ENCODE measurements around the gene ZEB2. TPM values are rescaled to one million over a fixed set of nuclear protein-coding genes. Genes with fewer than 3 reads are reported as not detected.

Gene ZEB2
- polyA plus RNA-seq, 1 donor from 2014 or later: 2.2 TPM

GRCh38 chr2:144382849-144383248, 137.1 kb downstream of the ZEB2 start:
- H2AFZ ChIP-seq (ENCODE audit: low read depth, low read length): no peak overlapping the region
- no peak for TF ChIP-seq MXI1 (conservative IDR thresholded peaks at IDR 0.05; ENCODE audit: poor library complexity, severe bottlenecking)
- TF ChIP-seq REST (IDR thresholded peaks at IDR 0.05; ENCODE audit: borderline replicate concordance): no peak
- no peak for TF ChIP-seq EP300 (conservative IDR thresholded peaks at IDR 0.05; ENCODE audit: poor library complexity, severe bottlenecking)

GRCh38 chr2:144381716-144382115, 138.2 kb downstream of the ZEB2 start:
- Histone ChIP-seq H3K9ac (ENCODE audit: low read length) (no peak overlapping the region), H3K27ac (ENCODE audit: low read length) (no peak overlapping the region), H3K36me3 (ENCODE audit: insufficient read depth, low read length) (no peaks in the 10 kb centered on the region), H3K9me3 (ENCODE audit: low read length) (no peaks in the 10 kb centered on the region), H3F3A (ENCODE audit: insufficient read depth, low read length, poor library complexity, severe bottlenecking) (no peaks in the 10 kb centered on the region), H3K79me2 (replicated peaks; ENCODE audit: insufficient read depth, low read length) (no peaks in the 10 kb centered on the region), H3K4me3 (ENCODE audit: low read length) (no peak overlapping the region), H2AFZ (ENCODE audit: low read depth, low read length) (no peak overlapping the region), H3K4me2 (ENCODE audit: low read length) (no peak overlapping the region), H4K20me1 (ENCODE audit: insufficient read depth) (no peaks in the 10 kb centered on the region), H3K27me3 (ENCODE audit: insufficient read depth, low read depth, low read length) (no peaks in the 10 kb centered on the region), H3K9me2 (ENCODE audit: insufficient read depth, low read length) (no peaks in the 10 kb centered on the region)
- no peak for TF ChIP-seq TAF1 (IDR thresholded peaks at IDR 0.05; ENCODE audit: low read depth)
- TF ChIP-seq, protein P1, sequence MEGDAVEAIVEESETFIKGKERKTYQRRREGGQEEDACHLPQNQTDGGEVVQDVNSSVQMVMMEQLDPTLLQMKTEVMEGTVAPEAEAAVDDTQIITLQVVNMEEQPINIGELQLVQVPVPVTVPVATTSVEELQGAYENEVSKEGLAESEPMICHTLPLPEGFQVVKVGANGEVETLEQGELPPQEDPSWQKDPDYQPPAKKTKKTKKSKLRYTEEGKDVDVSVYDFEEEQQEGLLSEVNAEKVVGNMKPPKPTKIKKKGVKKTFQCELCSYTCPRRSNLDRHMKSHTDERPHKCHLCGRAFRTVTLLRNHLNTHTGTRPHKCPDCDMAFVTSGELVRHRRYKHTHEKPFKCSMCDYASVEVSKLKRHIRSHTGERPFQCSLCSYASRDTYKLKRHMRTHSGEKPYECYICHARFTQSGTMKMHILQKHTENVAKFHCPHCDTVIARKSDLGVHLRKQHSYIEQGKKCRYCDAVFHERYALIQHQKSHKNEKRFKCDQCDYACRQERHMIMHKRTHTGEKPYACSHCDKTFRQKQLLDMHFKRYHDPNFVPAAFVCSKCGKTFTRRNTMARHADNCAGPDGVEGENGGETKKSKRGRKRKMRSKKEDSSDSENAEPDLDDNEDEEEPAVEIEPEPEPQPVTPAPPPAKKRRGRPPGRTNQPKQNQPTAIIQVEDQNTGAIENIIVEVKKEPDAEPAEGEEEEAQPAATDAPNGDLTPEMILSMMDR (IDR thresholded peaks at IDR 0.05; ENCODE audit: poor library complexity, severe bottlenecking): no peak
- no peak for TF ChIP-seq MXI1 (conservative IDR thresholded peaks at IDR 0.05; ENCODE audit: poor library complexity, severe bottlenecking)

More at GRCh38 chr2:144382849-144383248, 137.1 kb downstream of the ZEB2 start:
- Histone ChIP-seq H4K20me1 (ENCODE audit: insufficient read depth) (no peaks in the 10 kb centered on the region), H3K27ac (ENCODE audit: low read length) (no peak overlapping the region), H3F3A (ENCODE audit: insufficient read depth, low read length, poor library complexity, severe bottlenecking) (no peaks in the 10 kb centered on the region), H3K9me3 (ENCODE audit: low read length) (no peaks in the 10 kb centered on the region), H3K79me2 (replicated peaks; ENCODE audit: insufficient read depth, low read length) (no peaks in the 10 kb centered on the region), H3K4me3 (ENCODE audit: low read length) (no peak overlapping the region), H3K27me3 (ENCODE audit: insufficient read depth, low read depth, low read length) (no peaks in the 10 kb centered on the region), H3K9me2 (ENCODE audit: insufficient read depth, low read length) (no peaks in the 10 kb centered on the region), H3K9ac (ENCODE audit: low read length) (no peak overlapping the region), H3K36me3 (ENCODE audit: insufficient read depth, low read length) (no peaks in the 10 kb centered on the region), H3K4me2 (ENCODE audit: low read length) (no peak overlapping the region)

GRCh38 chr2:144379851-144380311, 140.0 kb downstream of the ZEB2 start:
- Histone ChIP-seq H3K4me2 (ENCODE audit: low read length) (no peak overlapping the region), H3K9ac (ENCODE audit: low read length) (no peak overlapping the region), H3K27ac (ENCODE audit: low read length) (no peak overlapping the region)

More at GRCh38 chr2:144379851-144380311, 140.0 kb downstream of the ZEB2 start:
- Histone ChIP-seq H3K9me3 (ENCODE audit: low read length) (no peaks in the 10 kb centered on the region), H3K79me2 (replicated peaks; ENCODE audit: insufficient read depth, low read length) (no peaks in the 10 kb centered on the region), H4K20me1 (ENCODE audit: insufficient read depth) (no peaks in the 10 kb centered on the region), H3K36me3 (ENCODE audit: insufficient read depth, low read length) (no peaks in the 10 kb centered on the region), H3F3A (ENCODE audit: insufficient read depth, low read length, poor library complexity, severe bottlenecking) (no peaks in the 10 kb centered on the region), H3K4me3 (ENCODE audit: low read length) (no peak overlapping the region), H2AFZ (ENCODE audit: low read depth, low read length) (no peak overlapping the region), H3K27me3 (ENCODE audit: insufficient read depth, low read depth, low read length) (no peaks in the 10 kb centered on the region), H3K9me2 (ENCODE audit: insufficient read depth, low read length) (no peaks in the 10 kb centered on the region)
- TF ChIP-seq RAD21 (conservative IDR thresholded peaks at IDR 0.05) (no peak), REST (IDR thresholded peaks at IDR 0.05; ENCODE audit: borderline replicate concordance) (no peak), EZH2 (IDR thresholded peaks at IDR 0.05; ENCODE audit: borderline replicate concordance, insufficient read depth, low read length, poor library complexity, severe bottlenecking) (no peak), SMC3 (conservative IDR thresholded peaks at IDR 0.05; ENCODE audit: poor library complexity) (no peak), TAF1 (IDR thresholded peaks at IDR 0.05; ENCODE audit: low read depth) (no peak), MXI1 (conservative IDR thresholded peaks at IDR 0.05; ENCODE audit: poor library complexity, severe bottlenecking) (no peak), POLR2AphosphoS5 (IDR thresholded peaks at IDR 0.05) (no peak), EP300 (conservative IDR thresholded peaks at IDR 0.05; ENCODE audit: poor library complexity, severe bottlenecking) (no peak)
- TF ChIP-seq, protein P1 (IDR thresholded peaks at IDR 0.05; ENCODE audit: poor library complexity, severe bottlenecking): no peak
